HepG2 (cell line): ENCODE results near the gene FECH. TPM values are rescaled to one million over a fixed set of nuclear protein-coding genes. Genes with fewer than 3 reads are reported as not detected.

ENCODE experiments used
- AGO1 ChIP-seq: fragments of 200-400 bp; formaldehyde crosslinking; IDR thresholded peaks from 2 replicates; pipeline ENCODE4 v1.6.1; 2017; ENCODE audit warnings: mild to moderate bottlenecking, low read depth, low read length, moderate library complexity; ENCODE audit not compliant: poor library complexity, severe bottlenecking
- CREB1 ChIP-seq, 2 experiments: fragments of 450-650 bp in 1 of 2; IDR thresholded peaks; 2 replicates each; pipeline ENCODE4 v1.6.1; 2016 to 2017; ENCODE audit warnings: control low read depth in 1 of 2, mild to moderate bottlenecking in 1 of 2, missing compliant biosample characterization in 1 of 2, missing genetic modification characterization in 1 of 2
- HDAC1 ChIP-seq: sonication (generic); formaldehyde crosslinking; IDR thresholded peaks from 2 replicates; pipeline ENCODE4 v1.5.1; 2020; ENCODE audit warnings: mild to moderate bottlenecking, missing genetic modification reagents
- KAT2B ChIP-seq: fragments of 150-350 bp; IDR thresholded peaks from 2 replicates; pipeline ENCODE4 v1.6.1; 2014; ENCODE audit warnings: low read depth, low read length, borderline replicate concordance
- KDM3A ChIP-seq: IDR thresholded peaks from 2 replicates; pipeline ENCODE4 v1.6.1; 2018; ENCODE audit warnings: low read depth, missing compliant biosample characterization
- TAF1 ChIP-seq: sonication (generic); formaldehyde crosslinking; IDR thresholded peaks from 2 replicates; pipeline ENCODE4 v1.4.0; 2020; ENCODE audit warnings: missing genetic modification reagents
- TMF1 ChIP-seq: sonication (generic); formaldehyde crosslinking; IDR thresholded peaks from 2 replicates; pipeline ENCODE4 v1.8.1; 2022; ENCODE audit warnings: low read depth, missing genetic modification reagents
- ZBED4 ChIP-seq: sonication (generic); formaldehyde crosslinking; IDR thresholded peaks from 2 replicates; pipeline ENCODE4 v1.4.0; 2020; ENCODE audit warnings: missing genetic modification reagents, borderline replicate concordance
- ZFP36L2 ChIP-seq: sonication (generic); formaldehyde crosslinking; IDR thresholded peaks from 2 replicates; pipeline ENCODE4 v1.4.0; 2020; ENCODE audit warnings: missing genetic modification reagents
- ZNF326 ChIP-seq: sonication (generic); formaldehyde crosslinking; IDR thresholded peaks from 2 replicates; pipeline ENCODE4 v1.4.0; 2020; ENCODE audit warnings: missing genetic modification reagents, borderline replicate concordance
- ZNF547 ChIP-seq: sonication (generic); formaldehyde crosslinking; IDR thresholded peaks from 2 replicates; pipeline ENCODE4 v1.5.1; 2020; ENCODE audit warnings: mild to moderate bottlenecking, missing genetic modification reagents
- ZNF816 ChIP-seq: sonication (generic); formaldehyde crosslinking; IDR thresholded peaks from 2 replicates; pipeline ENCODE4 v1.8.0; 2022; ENCODE audit warnings: missing genetic modification reagents, mild to moderate bottlenecking, borderline replicate concordance
- ZSCAN22 ChIP-seq: sonication (generic); formaldehyde crosslinking; IDR thresholded peaks from 2 replicates; pipeline ENCODE4 v1.4.0; 2020; ENCODE audit warnings: mild to moderate bottlenecking, missing genetic modification reagents
- ZSCAN25 ChIP-seq: sonication (generic); formaldehyde crosslinking; IDR thresholded peaks from 2 replicates; pipeline ENCODE4 v1.8.0; 2022; ENCODE audit warnings: mild to moderate bottlenecking, missing genetic modification reagents
- polyA plus RNA-seq, 8 experiments: library from polyadenylated mRNA; depleted of rRNA in 3 of 8; stranded (reverse) in 7 of 8; unstranded in 1 of 8; fragments of >200 nt; fragmentation: Illumina TruSeq in 4 of 8; extraction: Trizol in 4 of 8; gene quantifications; 2 replicates each; pipeline versions ENCODE4 v1.2.1 to v1.2.3, GENCODE V29; 2011 to 2016; ENCODE audit warnings: low read depth in 4 of 8, missing spikeins in 1 of 8, mixed read lengths in 1 of 8; ENCODE audit not compliant: insufficient read depth in 1 of 8
- total RNA-seq, 5 experiments: library from RNA; depleted of rRNA; stranded (reverse); fragments of >200 nt; fragmentation: Illumina TruSeq; extraction: Trizol; gene quantifications; 2 replicates each; pipeline ENCODE4 v1.2.3, GENCODE V29; 2016; ENCODE audit warnings: low read depth in 1 of 5
- TF ChIP-seq, protein P1 (sequence below): sonication (generic); formaldehyde crosslinking; IDR thresholded peaks from 2 replicates; pipeline ENCODE4 v1.4.0; 2020; ENCODE audit warnings: missing genetic modification reagents
- TF ChIP-seq, protein P2 (sequence below): IDR thresholded peaks from 2 replicates; pipeline ENCODE4 v1.6.1; 2016; ENCODE audit warnings: low read depth, missing genetic modification reagents, missing compliant biosample characterization

The FECH gene
- total and polyA plus RNA-seq, 2 of the 13 experiments (the other 11 are each of a cell fraction or from before 2014, with no cell fraction given), result 14.7 to 21.9 TPM

GRCh38 chr18:57586251-57587049, at the start of gene FECH (continued):
- TF ChIP-seq, protein P1, sequence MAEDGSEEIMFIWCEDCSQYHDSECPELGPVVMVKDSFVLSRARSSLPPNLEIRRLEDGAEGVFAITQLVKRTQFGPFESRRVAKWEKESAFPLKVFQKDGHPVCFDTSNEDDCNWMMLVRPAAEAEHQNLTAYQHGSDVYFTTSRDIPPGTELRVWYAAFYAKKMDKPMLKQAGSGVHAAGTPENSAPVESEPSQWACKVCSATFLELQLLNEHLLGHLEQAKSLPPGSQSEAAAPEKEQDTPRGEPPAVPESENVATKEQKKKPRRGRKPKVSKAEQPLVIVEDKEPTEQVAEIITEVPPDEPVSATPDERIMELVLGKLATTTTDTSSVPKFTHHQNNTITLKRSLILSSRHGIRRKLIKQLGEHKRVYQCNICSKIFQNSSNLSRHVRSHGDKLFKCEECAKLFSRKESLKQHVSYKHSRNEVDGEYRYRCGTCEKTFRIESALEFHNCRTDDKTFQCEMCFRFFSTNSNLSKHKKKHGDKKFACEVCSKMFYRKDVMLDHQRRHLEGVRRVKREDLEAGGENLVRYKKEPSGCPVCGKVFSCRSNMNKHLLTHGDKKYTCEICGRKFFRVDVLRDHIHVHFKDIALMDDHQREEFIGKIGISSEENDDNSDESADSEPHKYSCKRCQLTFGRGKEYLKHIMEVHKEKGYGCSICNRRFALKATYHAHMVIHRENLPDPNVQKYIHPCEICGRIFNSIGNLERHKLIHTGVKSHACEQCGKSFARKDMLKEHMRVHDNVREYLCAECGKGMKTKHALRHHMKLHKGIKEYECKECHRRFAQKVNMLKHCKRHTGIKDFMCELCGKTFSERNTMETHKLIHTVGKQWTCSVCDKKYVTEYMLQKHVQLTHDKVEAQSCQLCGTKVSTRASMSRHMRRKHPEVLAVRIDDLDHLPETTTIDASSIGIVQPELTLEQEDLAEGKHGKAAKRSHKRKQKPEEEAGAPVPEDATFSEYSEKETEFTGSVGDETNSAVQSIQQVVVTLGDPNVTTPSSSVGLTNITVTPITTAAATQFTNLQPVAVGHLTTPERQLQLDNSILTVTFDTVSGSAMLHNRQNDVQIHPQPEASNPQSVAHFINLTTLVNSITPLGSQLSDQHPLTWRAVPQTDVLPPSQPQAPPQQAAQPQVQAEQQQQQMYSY, result no peak
- 0 out of 2 replicates have a peak, but pooled peaks have one; percentile 2 for TF ChIP-seq KDM3A
- TF ChIP-seq AGO1, result no peak
- no peak for TF ChIP-seq ZNF816 (CRISPR knock-in tag)
- no peak for TF ChIP-seq ZSCAN22
- TF ChIP-seq ZBED4 (CRISPR knock-in tag), result no peak
- no peak for TF ChIP-seq ZFP36L2
- TF ChIP-seq HDAC1, result peak; percentile 20; the same call in 1 of the 2 replicates
- no peak for TF ChIP-seq CREB1 (IDR thresholded peaks at IDR 0.05)
- no peak for TF ChIP-seq CREB1 (CRISPR knock-in tag; IDR thresholded peaks at IDR 0.05)
- TF ChIP-seq ZNF547 (CRISPR knock-in tag), result peak; percentile 88
- TF ChIP-seq TMF1 (CRISPR knock-in tag), result no peak
- TF ChIP-seq, protein P2, sequence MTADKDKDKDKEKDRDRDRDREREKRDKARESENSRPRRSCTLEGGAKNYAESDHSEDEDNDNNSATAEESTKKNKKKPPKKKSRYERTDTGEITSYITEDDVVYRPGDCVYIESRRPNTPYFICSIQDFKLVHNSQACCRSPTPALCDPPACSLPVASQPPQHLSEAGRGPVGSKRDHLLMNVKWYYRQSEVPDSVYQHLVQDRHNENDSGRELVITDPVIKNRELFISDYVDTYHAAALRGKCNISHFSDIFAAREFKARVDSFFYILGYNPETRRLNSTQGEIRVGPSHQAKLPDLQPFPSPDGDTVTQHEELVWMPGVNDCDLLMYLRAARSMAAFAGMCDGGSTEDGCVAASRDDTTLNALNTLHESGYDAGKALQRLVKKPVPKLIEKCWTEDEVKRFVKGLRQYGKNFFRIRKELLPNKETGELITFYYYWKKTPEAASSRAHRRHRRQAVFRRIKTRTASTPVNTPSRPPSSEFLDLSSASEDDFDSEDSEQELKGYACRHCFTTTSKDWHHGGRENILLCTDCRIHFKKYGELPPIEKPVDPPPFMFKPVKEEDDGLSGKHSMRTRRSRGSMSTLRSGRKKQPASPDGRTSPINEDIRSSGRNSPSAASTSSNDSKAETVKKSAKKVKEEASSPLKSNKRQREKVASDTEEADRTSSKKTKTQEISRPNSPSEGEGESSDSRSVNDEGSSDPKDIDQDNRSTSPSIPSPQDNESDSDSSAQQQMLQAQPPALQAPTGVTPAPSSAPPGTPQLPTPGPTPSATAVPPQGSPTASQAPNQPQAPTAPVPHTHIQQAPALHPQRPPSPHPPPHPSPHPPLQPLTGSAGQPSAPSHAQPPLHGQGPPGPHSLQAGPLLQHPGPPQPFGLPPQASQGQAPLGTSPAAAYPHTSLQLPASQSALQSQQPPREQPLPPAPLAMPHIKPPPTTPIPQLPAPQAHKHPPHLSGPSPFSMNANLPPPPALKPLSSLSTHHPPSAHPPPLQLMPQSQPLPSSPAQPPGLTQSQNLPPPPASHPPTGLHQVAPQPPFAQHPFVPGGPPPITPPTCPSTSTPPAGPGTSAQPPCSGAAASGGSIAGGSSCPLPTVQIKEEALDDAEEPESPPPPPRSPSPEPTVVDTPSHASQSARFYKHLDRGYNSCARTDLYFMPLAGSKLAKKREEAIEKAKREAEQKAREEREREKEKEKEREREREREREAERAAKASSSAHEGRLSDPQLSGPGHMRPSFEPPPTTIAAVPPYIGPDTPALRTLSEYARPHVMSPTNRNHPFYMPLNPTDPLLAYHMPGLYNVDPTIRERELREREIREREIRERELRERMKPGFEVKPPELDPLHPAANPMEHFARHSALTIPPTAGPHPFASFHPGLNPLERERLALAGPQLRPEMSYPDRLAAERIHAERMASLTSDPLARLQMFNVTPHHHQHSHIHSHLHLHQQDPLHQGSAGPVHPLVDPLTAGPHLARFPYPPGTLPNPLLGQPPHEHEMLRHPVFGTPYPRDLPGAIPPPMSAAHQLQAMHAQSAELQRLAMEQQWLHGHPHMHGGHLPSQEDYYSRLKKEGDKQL (CRISPR knock-in tag), result no peak
- TF ChIP-seq KAT2B, result no peak
- TF ChIP-seq ZSCAN25 (CRISPR knock-in tag), result peak; percentile 41
- TF ChIP-seq ZNF326 (CRISPR knock-in tag), result no peak
- TF ChIP-seq TAF1 (CRISPR knock-in tag), result peak; percentile 80
